DOHH2 (cell line): ENCODE measurements around the gene MMP15.

ENCODE experiments used
- H3F3A ChIP-seq: fragments of 200-600 bp; sonication (generic), shearing (Covaris generic); 2 replicates; pipeline ENCODE4 v1.6.0; 2016; ENCODE audit warnings: antibody characterized with exemption, mild to moderate bottlenecking; ENCODE audit not compliant: control insufficient read depth, insufficient read depth
- H3K27ac ChIP-seq: fragments of 200-600 bp; sonication (generic); 2 replicates; pipeline ENCODE4 v1.5.1; 2014; ENCODE audit warnings: low read depth, mild to moderate bottlenecking, low read length, moderate library complexity
- H3K27me3 ChIP-seq: fragments of 200-600 bp; sonication (generic); 2 replicates; pipeline ENCODE4 v1.6.1; 2014; ENCODE audit warnings: mild to moderate bottlenecking, low read length, mixed read lengths; ENCODE audit not compliant: control insufficient read depth
- H3K36me3 ChIP-seq: fragments of 200-600 bp; sonication (generic); 2 replicates; pipeline ENCODE4 v1.6.1; 2014; ENCODE audit warnings: mild to moderate bottlenecking, low read length, moderate library complexity, mixed read lengths; ENCODE audit not compliant: control insufficient read depth
- H3K4me1 ChIP-seq: fragments of 200-600 bp; sonication (generic); 2 replicates; pipeline ENCODE4 v1.6.1; 2014; ENCODE audit warnings: mild to moderate bottlenecking, low read length, mixed read lengths; ENCODE audit not compliant: control insufficient read depth
- H3K4me2 ChIP-seq: fragments of 200-600 bp; sonication (generic); 2 replicates; pipeline ENCODE4 v1.6.0; 2014; ENCODE audit warnings: mild to moderate bottlenecking, low read length, moderate library complexity
- H3K4me3 ChIP-seq: fragments of 200-600 bp; sonication (generic); 2 replicates; pipeline ENCODE4 v1.5.1; 2014; ENCODE audit warnings: mild to moderate bottlenecking, low read length, mixed read lengths
- H3K79me2 ChIP-seq: fragments of 200-600 bp; sonication (generic); 2 replicates; pipeline ENCODE4 v1.6.1; 2014; ENCODE audit warnings: mild to moderate bottlenecking, low read length, mixed read lengths; ENCODE audit not compliant: control insufficient read depth
- H3K9me2 ChIP-seq: fragments of 200-600 bp; sonication (generic); replicated peaks from 2 replicates; pipeline ENCODE4 v1.6.1; 2014; ENCODE audit warnings: mild to moderate bottlenecking, low read length, mixed read lengths; ENCODE audit not compliant: control insufficient read depth
- H3K9me3 ChIP-seq: fragments of 200-600 bp; sonication (generic); 2 replicates; pipeline ENCODE4 v1.6.1; 2014; ENCODE audit warnings: antibody characterized with exemption, low read length, mixed read lengths; ENCODE audit not compliant: control insufficient read depth, insufficient read depth
- H4K20me1 ChIP-seq: fragments of 200-600 bp; sonication (generic); 2 replicates; pipeline ENCODE4 v1.6.0; 2014; ENCODE audit warnings: low read depth, mild to moderate bottlenecking, antibody characterized with exemption, low read length, moderate library complexity; ENCODE audit not compliant: control insufficient read depth, insufficient read depth
- CTCF ChIP-seq: fragments of 200-600 bp; sonication (generic); IDR thresholded peaks from one replicate; pipeline ENCODE4 v1.5.1; 2014; ENCODE audit warnings: antibody characterized with exemption, mild to moderate bottlenecking, low read depth, low read length; ENCODE audit not compliant: poor library complexity, severe bottlenecking
- EZH2phosphoT487 ChIP-seq: fragments of 200-600 bp; sonication (generic); IDR thresholded peaks from 2 replicates; pipeline ENCODE4 v1.6.1; 2017; ENCODE audit warnings: borderline replicate concordance, mild to moderate bottlenecking, antibody characterized with exemption, low read length, moderate library complexity, mixed read lengths

MMP15 gene

DNA sequence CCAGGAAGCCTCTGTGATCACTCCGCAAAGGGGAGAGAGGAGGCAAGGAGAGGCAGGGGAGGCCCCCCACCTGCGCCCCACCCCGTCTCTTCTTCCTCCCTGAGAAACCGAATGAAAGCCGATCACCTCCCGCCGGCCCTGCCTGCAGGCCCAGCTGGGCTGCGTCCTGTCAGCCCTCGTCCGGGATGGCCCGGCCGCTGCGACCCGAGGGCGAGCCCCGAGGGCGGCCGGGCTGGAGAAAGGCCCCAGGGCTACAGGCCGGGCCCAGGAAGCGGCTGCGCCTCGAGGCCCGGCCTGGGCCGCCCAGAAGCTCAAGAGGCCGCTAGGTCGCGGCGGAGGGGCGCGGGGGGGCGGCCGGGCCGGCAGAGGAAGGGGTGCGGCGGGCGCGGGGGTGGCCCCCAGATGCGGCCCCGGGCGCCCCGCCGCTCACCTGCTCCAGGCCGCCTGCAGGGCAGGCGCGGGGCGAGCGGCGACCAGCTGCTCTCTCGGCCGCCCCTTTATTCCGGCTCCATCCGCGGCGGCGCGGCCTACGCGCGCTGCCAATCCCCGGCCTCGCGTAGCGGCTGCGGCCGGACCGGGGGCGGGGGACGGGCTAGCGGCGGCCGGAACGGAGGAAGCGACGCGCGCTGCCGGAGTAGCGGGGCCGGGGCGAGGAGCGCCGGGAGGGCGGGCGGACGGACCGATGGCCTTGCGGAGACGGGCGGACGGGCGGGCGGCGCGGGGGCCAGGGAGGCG lies 25.4 kb upstream of the MMP15 start, which contains the start of gene ZNF319:
Gene ZNF319, minus strand, starts transcription at position 702 of the 735 bp plus-strand sequence. CDS start 2,407 bp downstream, outside the sequence.
- Histone ChIP-seq H4K20me1 (peaks cover 6% of the 10 kb centered on the region; the same call in 1 of the 2 replicates), H3F3A (peaks cover 7% of the 10 kb centered on the region; the same call in 1 of the 2 replicates), H3K27me3 (no peaks in the 10 kb centered on the region), H3K4me1 (peaks cover 25% of the 10 kb centered on the region), H3K9me3 (no peaks in the 10 kb centered on the region), H3K36me3 (peaks cover 49% of the 10 kb centered on the region), H3K4me2 (peak within 1 kb of the TSS; percentile 99), H3K79me2 (peaks cover 22% of the 10 kb centered on the region), H3K27ac (peak within 1 kb of the TSS; percentile 69), H3K9me2 (no peaks in the 10 kb centered on the region), H3K4me3 (peak within 1 kb of the TSS; percentile 77)
- TF ChIP-seq CTCF (no peak), EZH2phosphoT487 (no peak)

DNA sequence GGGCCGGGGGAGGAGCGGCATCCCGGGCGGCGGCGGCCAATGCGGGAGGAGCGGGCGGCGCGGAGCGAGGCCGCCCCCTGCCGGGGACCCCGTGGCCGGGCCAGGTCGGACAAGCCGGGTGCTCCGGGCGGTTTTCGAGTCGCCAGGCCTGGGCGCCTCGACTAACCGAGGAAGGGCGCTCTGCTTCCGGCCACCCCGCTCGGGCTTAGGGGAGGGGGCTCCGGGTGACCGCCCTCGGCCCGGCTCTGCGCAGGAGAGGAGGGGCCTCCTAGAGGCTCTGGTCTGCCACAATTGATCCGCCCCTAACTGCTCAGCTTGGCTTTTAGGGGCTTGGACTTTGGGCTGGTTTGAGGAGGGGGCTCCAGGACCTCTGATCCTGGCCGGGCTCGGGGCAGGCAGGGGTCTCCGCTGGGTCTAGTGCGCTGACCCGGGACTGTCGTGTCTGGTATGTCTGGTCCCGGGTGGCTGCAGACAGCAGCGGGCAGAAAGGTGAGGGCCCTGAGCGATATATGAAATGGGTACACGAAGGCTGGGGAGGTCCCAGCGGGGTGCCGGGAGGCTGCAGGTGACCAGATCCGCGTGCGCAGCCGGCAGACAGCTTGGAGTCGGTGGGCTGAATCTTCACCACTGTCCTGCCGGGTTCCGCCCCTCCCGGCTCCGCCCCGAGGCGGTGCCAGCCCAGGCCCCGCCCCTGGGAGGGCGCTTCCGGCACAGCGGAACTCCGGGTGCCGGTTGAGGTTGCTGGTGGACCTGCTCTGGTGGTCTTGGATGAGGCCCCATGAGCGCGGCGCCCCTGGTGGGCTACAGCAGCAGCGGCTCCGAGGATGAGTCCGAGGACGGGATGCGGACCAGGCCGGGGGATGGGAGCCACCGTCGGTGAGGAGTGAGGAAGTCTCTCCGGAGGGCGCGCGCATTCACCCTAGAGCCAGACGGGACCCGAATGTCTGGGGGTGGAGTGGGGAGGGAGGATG lies 24.6 kb upstream of the MMP15 start, which contains the start of gene USB1:
Gene USB1, plus strand, starts transcription at position 702 of the 971 bp plus-strand sequence. Its CDS starts 77 bp downstream, at position 779.
- peak; percentile 53 for TF ChIP-seq CTCF
- TF ChIP-seq EZH2phosphoT487 = no peak
- peak within 1 kb of the TSS; percentile 77 for H3K4me3 ChIP-seq

GRCh38 chr16:58001781-58002415 lies 23.7 kb upstream of the MMP15 start:
- no peak for TF ChIP-seq CTCF
- TF ChIP-seq EZH2phosphoT487 = no peak
- peaks cover 6% of the 10 kb centered on the region; the same call in 1 of the 2 replicates for H4K20me1 ChIP-seq
- H3K4me1 ChIP-seq = peaks cover 25% of the 10 kb centered on the region
- peak overlapping the region; percentile 77 for H3K4me3 ChIP-seq
- peaks cover 7% of the 10 kb centered on the region; the same call in 1 of the 2 replicates for H3F3A ChIP-seq
- peaks cover 22% of the 10 kb centered on the region for H3K79me2 ChIP-seq
- no peaks in the 10 kb centered on the region; the same call in 1 of the 2 replicates for H3K9me3 ChIP-seq
- peak overlapping the region; percentile 99 for H3K4me2 ChIP-seq
- H3K27ac ChIP-seq = no peak overlapping the region
- no peaks in the 10 kb centered on the region for H3K27me3 ChIP-seq
- no peaks in the 10 kb centered on the region for H3K9me2 ChIP-seq
- peaks cover 45% of the 10 kb centered on the region for H3K36me3 ChIP-seq

More for the DNA sequence above, 24.6 kb upstream of the MMP15 start, which contains the start of gene USB1:
- peaks cover 22% of the 10 kb centered on the region for H3K79me2 ChIP-seq
- peak within 1 kb of the TSS; percentile 99 for H3K4me2 ChIP-seq
- peaks cover 6% of the 10 kb centered on the region; the same call in 1 of the 2 replicates for H4K20me1 ChIP-seq
- H3K36me3 ChIP-seq = peaks cover 47% of the 10 kb centered on the region
- peaks cover 25% of the 10 kb centered on the region for H3K4me1 ChIP-seq
- peak within 1 kb of the TSS; percentile 69 for H3K27ac ChIP-seq
- no peaks in the 10 kb centered on the region for H3K27me3 ChIP-seq
- peaks cover 7% of the 10 kb centered on the region; the same call in 1 of the 2 replicates for H3F3A ChIP-seq
- no peaks in the 10 kb centered on the region for H3K9me2 ChIP-seq
- no peaks in the 10 kb centered on the region for H3K9me3 ChIP-seq
